Endothelial cell of umbilical vein (primary cell): ENCODE measurements around the gene ABI3.
"Not testable (repeated sequence)": the region's sequence is repeated elsewhere in the genome, so short reads cannot be mapped to it uniquely, and the experiment has no call there.

Experiments used
- EZH2 ChIP-seq: IDR thresholded peaks from 2 replicates; pipeline ENCODE4 v1.6.1; 2012; ENCODE audit warnings: borderline replicate concordance, low read depth, mild to moderate bottlenecking, moderate library complexity, low read length, inconsistent platforms; ENCODE audit not compliant: severe bottlenecking
- GATA2 ChIP-seq: IDR thresholded peaks from 2 replicates; pipeline ENCODE4 v1.7.0; 2011; ENCODE audit warnings: low read depth, mild to moderate bottlenecking, moderate library complexity, mixed read lengths, low read length; ENCODE audit not compliant: insufficient read length, insufficient read depth
- JUN ChIP-seq: IDR thresholded peaks from 2 replicates; pipeline ENCODE4 v1.6.1; 2011; ENCODE audit warnings: borderline replicate concordance, low read depth; ENCODE audit not compliant: insufficient read length, insufficient read depth
- MYC ChIP-seq: IDR thresholded peaks from one replicate; pipeline ENCODE4 v1.6.1; 2011; ENCODE audit warnings: mild to moderate bottlenecking, low read depth, low read length
- POLR2A ChIP-seq: IDR thresholded peaks from 2 replicates; pipeline ENCODE4 v1.6.1; 2012; ENCODE audit warnings: low read depth, mild to moderate bottlenecking, control low read depth, low read length
- POLR2AphosphoS5 ChIP-seq: IDR thresholded peaks from 2 replicates; pipeline ENCODE4 v1.6.1; 2012; ENCODE audit warnings: low read depth, mild to moderate bottlenecking, control low read depth, low read length, moderate library complexity; ENCODE audit not compliant: insufficient read depth
- TF ChIP-seq, protein P1 (sequence below), 2 donors: IDR thresholded peaks; 1 replicate in 1 of 2; 2 replicates in 1 of 2; pipeline ENCODE4 v1.5.1; 2011; ENCODE audit warnings: low read length in 2 of 2, mild to moderate bottlenecking in 2 of 2, moderate library complexity in 2 of 2, control low read depth in 1 of 2, inconsistent platforms in 1 of 2, low read depth in 1 of 2; ENCODE audit not compliant: insufficient read depth in 1 of 2; ENCODE audit errors: extremely low read depth in 1 of 2
- TF ChIP-seq, protein P2 (sequence below): IDR thresholded peaks from 2 replicates; pipeline ENCODE4 v1.6.1; 2011; ENCODE audit not compliant: insufficient read depth, insufficient read length

DNA sequence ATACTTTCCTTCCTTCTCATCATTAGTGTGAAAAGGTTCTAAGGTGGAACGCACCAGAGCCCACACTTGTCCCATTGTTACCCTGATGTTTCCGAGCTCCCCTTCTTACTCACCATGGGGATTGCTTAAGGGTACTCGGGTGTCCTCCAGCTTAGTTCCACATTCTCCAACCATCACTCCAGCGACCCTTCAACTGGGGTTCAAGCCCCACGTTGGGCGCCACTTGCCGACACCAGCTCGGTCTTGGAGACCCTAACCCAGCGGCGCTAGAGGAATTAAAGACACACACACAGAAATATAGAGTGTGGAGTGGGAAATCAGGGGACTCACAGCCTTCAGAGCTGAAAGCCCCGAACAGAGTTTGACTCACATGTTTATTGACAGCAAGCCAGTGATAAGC lies 34.5 kb upstream of the ABI3 start:
- TF ChIP-seq, protein P1, sequence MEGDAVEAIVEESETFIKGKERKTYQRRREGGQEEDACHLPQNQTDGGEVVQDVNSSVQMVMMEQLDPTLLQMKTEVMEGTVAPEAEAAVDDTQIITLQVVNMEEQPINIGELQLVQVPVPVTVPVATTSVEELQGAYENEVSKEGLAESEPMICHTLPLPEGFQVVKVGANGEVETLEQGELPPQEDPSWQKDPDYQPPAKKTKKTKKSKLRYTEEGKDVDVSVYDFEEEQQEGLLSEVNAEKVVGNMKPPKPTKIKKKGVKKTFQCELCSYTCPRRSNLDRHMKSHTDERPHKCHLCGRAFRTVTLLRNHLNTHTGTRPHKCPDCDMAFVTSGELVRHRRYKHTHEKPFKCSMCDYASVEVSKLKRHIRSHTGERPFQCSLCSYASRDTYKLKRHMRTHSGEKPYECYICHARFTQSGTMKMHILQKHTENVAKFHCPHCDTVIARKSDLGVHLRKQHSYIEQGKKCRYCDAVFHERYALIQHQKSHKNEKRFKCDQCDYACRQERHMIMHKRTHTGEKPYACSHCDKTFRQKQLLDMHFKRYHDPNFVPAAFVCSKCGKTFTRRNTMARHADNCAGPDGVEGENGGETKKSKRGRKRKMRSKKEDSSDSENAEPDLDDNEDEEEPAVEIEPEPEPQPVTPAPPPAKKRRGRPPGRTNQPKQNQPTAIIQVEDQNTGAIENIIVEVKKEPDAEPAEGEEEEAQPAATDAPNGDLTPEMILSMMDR (IDR thresholded peaks at IDR 0.05; ENCODE audit: extremely low read depth in 1 of 2, insufficient read depth in 1 of 2, low read depth in 1 of 2, low read length in 2 of 2) = not testable (repeated sequence)
- TF ChIP-seq, protein P2, sequence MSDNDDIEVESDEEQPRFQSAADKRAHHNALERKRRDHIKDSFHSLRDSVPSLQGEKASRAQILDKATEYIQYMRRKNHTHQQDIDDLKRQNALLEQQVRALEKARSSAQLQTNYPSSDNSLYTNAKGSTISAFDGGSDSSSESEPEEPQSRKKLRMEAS = not testable (repeated sequence)
- not testable (repeated sequence) for TF ChIP-seq POLR2A, POLR2AphosphoS5, EZH2, MYC, GATA2, JUN
